ENCODE results near the gene MCTP2.
"Not testable (repeated sequence)": the region's sequence is repeated elsewhere in the genome, so short reads cannot be mapped to it uniquely, and the experiment has no call there.

DNA sequence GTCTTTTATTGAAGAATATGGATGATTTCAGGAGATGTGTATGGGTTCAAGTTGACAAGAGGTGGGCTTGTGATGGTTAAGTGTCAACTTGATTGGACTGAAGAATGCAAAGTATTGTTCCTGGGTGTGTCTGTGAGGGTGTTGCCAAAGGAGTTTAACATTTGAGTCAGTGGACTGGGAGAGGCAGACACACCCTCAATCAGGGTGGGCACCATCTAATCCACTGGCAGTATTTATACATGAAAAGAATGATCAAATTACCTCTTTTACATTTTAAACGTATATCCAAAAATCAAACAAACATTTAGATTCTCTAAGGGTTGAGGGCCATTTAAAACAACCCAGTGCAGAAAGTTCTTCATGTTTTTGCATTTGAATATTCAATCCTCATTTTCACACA lies 262.2 kb downstream of the MCTP2 start:
- not testable (repeated sequence) for TF ChIP-seq POLR2A (IDR thresholded peaks at IDR 0.05)
- TF ChIP-seq, protein P1, sequence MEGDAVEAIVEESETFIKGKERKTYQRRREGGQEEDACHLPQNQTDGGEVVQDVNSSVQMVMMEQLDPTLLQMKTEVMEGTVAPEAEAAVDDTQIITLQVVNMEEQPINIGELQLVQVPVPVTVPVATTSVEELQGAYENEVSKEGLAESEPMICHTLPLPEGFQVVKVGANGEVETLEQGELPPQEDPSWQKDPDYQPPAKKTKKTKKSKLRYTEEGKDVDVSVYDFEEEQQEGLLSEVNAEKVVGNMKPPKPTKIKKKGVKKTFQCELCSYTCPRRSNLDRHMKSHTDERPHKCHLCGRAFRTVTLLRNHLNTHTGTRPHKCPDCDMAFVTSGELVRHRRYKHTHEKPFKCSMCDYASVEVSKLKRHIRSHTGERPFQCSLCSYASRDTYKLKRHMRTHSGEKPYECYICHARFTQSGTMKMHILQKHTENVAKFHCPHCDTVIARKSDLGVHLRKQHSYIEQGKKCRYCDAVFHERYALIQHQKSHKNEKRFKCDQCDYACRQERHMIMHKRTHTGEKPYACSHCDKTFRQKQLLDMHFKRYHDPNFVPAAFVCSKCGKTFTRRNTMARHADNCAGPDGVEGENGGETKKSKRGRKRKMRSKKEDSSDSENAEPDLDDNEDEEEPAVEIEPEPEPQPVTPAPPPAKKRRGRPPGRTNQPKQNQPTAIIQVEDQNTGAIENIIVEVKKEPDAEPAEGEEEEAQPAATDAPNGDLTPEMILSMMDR (IDR thresholded peaks at IDR 0.05): not testable (repeated sequence)
